Cardiac muscle cell (in vitro differentiated cells and primary cell): ENCODE results near the gene RPL18. TPM values are rescaled to one million over a fixed set of nuclear protein-coding genes. Genes with fewer than 3 reads are reported as not detected.
"Not testable (repeated sequence)": the region's sequence is repeated elsewhere in the genome, so short reads cannot be mapped to it uniquely, and the experiment has no call there.

ENCODE experiments used
- DNase-seq, 2 donors: peaks; one replicate each; pipeline versions ENCODE4 v3.0.0 to v3.0.0-alpha.2; 2010 to 2017; ENCODE audit warnings: low read depth in 1 of 2, low spot score in 1 of 2
- H3K27ac ChIP-seq: fragments of 200-600 bp; sonication (generic); 2 replicates; pipeline ENCODE4 v1.5.1; 2016
- H3K27me3 ChIP-seq: fragments of 200-600 bp; sonication (generic); 2 replicates; pipeline ENCODE4 v1.6.0; 2016; ENCODE audit warnings: control low read depth
- H3K36me3 ChIP-seq: fragments of 200-600 bp; sonication (generic); 2 replicates; pipeline ENCODE4 v1.5.1; 2016; ENCODE audit warnings: control low read depth
- H3K4me1 ChIP-seq: fragments of 200-600 bp; sonication (generic); 2 replicates; pipeline ENCODE4 v1.8.1; 2017; ENCODE audit warnings: low read depth, mild to moderate bottlenecking, mixed run types
- H3K4me3 ChIP-seq: fragments of 200-600 bp; sonication (generic); 2 replicates; pipeline ENCODE4 v1.5.1; 2016; ENCODE audit warnings: mild to moderate bottlenecking
- H3K9me3 ChIP-seq: fragments of 200-600 bp; sonication (generic); 2 replicates; pipeline ENCODE4 v1.5.1; 2017; ENCODE audit warnings: low read depth, mild to moderate bottlenecking, control low read depth
- CTCF ChIP-seq: IDR thresholded peaks from 2 replicates; pipeline ENCODE4 v1.5.1; 2012; ENCODE audit warnings: low read depth, mild to moderate bottlenecking, low read length
- polyA plus RNA-seq: library from polyadenylated mRNA; unstranded; fragments of >200 nt; fragmentation: Nextera tagmentation; extraction: Ambion mirVana; gene quantifications from 2 replicates; pipeline ENCODE4 v1.2.1, GENCODE V29; 2016
- total RNA-seq: library from RNA; depleted of rRNA; stranded (reverse); fragments of >200 nt; gene quantifications from 2 replicates; pipeline ENCODE4 v1.2.3, GENCODE V29; 2016

The RPL18 gene
- total and polyA plus RNA-seq, 2 experiments from 2014 or later = 692 to 3,429 TPM

GRCh38 chr19:48663667-48664066 lies 44.7 kb upstream of the RPL18 start:
- Histone ChIP-seq H3K9me3 (no peaks in the 10 kb centered on the region), H3K36me3 (no peaks in the 10 kb centered on the region), H3K4me1 (no peaks in the 10 kb centered on the region), H3K4me3 (no peak overlapping the region), H3K27ac (no peak overlapping the region), H3K27me3 (no peaks in the 10 kb centered on the region)
- TF ChIP-seq CTCF = no peak
- no peak for DNase-seq

GRCh38 chr19:48661711-48662090 lies 42.7 kb upstream of the RPL18 start:
- Histone ChIP-seq H3K36me3 (no peaks in the 10 kb centered on the region), H3K27ac (no peak overlapping the region), H3K27me3 (no peaks in the 10 kb centered on the region), H3K4me1 (no peaks in the 10 kb centered on the region), H3K4me3 (no peak overlapping the region), H3K9me3 (no peaks in the 10 kb centered on the region)
- TF ChIP-seq CTCF = no peak
- no peak for DNase-seq

GRCh38 chr19:48660852-48661710 lies 42.1 kb upstream of the RPL18 start:
- no peak for TF ChIP-seq CTCF
- Histone ChIP-seq H3K36me3 (no peaks in the 10 kb centered on the region), H3K9me3 (no peaks in the 10 kb centered on the region), H3K4me1 (no peaks in the 10 kb centered on the region), H3K27ac (no peak overlapping the region), H3K27me3 (no peaks in the 10 kb centered on the region), H3K4me3 (no peak overlapping the region)
- DNase-seq = peak; percentile 78 to 91

- Histone ChIP-seq H3K27me3 (no peaks in the 10 kb centered on the region), H3K4me1 (no peaks in the 10 kb centered on the region), H3K36me3 (no peaks in the 10 kb centered on the region), H3K4me3 (no peak overlapping the region), H3K9me3 (no peaks in the 10 kb centered on the region), H3K27ac (no peak overlapping the region)
- no peak for TF ChIP-seq CTCF
- DNase-seq = no peak
These were observed 40.8 kb upstream of the RPL18 start for GRCh38 chr19:48659768-48660167.

- H3K4me3 ChIP-seq = no peak overlapping the region
- no peaks in the 10 kb centered on the region for H3K9me3 ChIP-seq
- H3K4me1 ChIP-seq = no peaks in the 10 kb centered on the region
- H3K27ac ChIP-seq = no peak overlapping the region
- no peaks in the 10 kb centered on the region for H3K27me3 ChIP-seq
- no peak for TF ChIP-seq CTCF
- no peaks in the 10 kb centered on the region for H3K36me3 ChIP-seq
- no peak for DNase-seq
These were observed 39.5 kb upstream of the RPL18 start for GRCh38 chr19:48658483-48658882.

GRCh38 chr19:48657828-48658227 lies 38.9 kb upstream of the RPL18 start:
- H3K9me3 ChIP-seq, H3K27ac ChIP-seq, H3K36me3 ChIP-seq, DNase-seq, H3K4me3 ChIP-seq, H3K27me3 ChIP-seq, H3K4me1 ChIP-seq: not testable (repeated sequence)
